OCI-LY7 (cell line): ENCODE results near the gene ATF6B. TPM values are rescaled to one million over a fixed set of nuclear protein-coding genes. Genes with fewer than 3 reads are reported as not detected.

Experiments used
- BruUV-seq: library from RNA; stranded (reverse); fragments of 400-500 nt; replicated peaks from 2 replicates; lab custom pipeline; 2021; lab: Mats Ljungman, UMichigan
- CTCF ChIA-PET: fragments of 300-600 bp; sonication (Branson Sonifier 250); formaldehyde crosslinking; loops from one replicate; lab custom pipeline; 2022; ENCODE audit warnings: antibody characterized with exemption; ENCODE audit not compliant: unreplicated experiment; lab: Charles Lee
- POLR2A ChIA-PET: fragments of 300-600 bp; sonication (Branson Sonifier 250); formaldehyde crosslinking; loops from one replicate; lab custom pipeline; 2022; ENCODE audit warnings: antibody characterized with exemption; lab: Charles Lee
- DNase-seq: peaks from one replicate; pipeline ENCODE4 v3.0.0-alpha.2; 2015; ENCODE audit warnings: low spot score
- H2AFZ ChIP-seq: fragments of 200-600 bp; sonication (generic), shearing (Covaris generic); 2 replicates; pipeline ENCODE4 v1.6.1; 2014; ENCODE audit warnings: mild to moderate bottlenecking, antibody characterized with exemption, low read length, moderate library complexity
- H3K27ac ChIP-seq: fragments of 200-600 bp; sonication (generic); 2 replicates; pipeline ENCODE4 v1.5.1; 2014; ENCODE audit warnings: mixed run types, low read depth, mild to moderate bottlenecking, moderate library complexity, low read length, inconsistent platforms; ENCODE audit not compliant: poor library complexity, severe bottlenecking
- H3K36me3 ChIP-seq: fragments of 200-600 bp; sonication (generic); 2 replicates; pipeline ENCODE4 v1.6.1; 2014; ENCODE audit warnings: mild to moderate bottlenecking, antibody characterized with exemption, low read length, moderate library complexity, mixed read lengths; ENCODE audit not compliant: insufficient read depth
- H3K4me1 ChIP-seq: fragments of 200-600 bp; sonication (generic); 2 replicates; pipeline ENCODE4 v1.5.1; 2014; ENCODE audit warnings: mild to moderate bottlenecking, low read length; ENCODE audit not compliant: insufficient read depth, poor library complexity, severe bottlenecking
- H3K4me2 ChIP-seq: fragments of 200-600 bp; sonication (generic); 2 replicates; pipeline ENCODE4 v1.6.1; 2014; ENCODE audit warnings: mild to moderate bottlenecking, low read length
- H3K4me3 ChIP-seq: fragments of 200-600 bp; sonication (generic); 2 replicates; pipeline ENCODE4 v1.5.1; 2014; ENCODE audit warnings: mild to moderate bottlenecking, low read depth, low read length; ENCODE audit not compliant: poor library complexity, severe bottlenecking
- H3K79me2 ChIP-seq: fragments of 200-600 bp; sonication (generic); 2 replicates; pipeline ENCODE4 v1.6.1; 2016; ENCODE audit warnings: low read depth, mild to moderate bottlenecking, low read length, moderate library complexity, mixed read lengths; ENCODE audit not compliant: insufficient read depth
- H3K9me2 ChIP-seq: fragments of 200-600 bp; sonication (generic); 2 replicates; pipeline ENCODE4 v1.6.1; 2016; ENCODE audit warnings: mild to moderate bottlenecking, low read length, mixed read lengths; ENCODE audit not compliant: insufficient read depth
- H3K9me3 ChIP-seq: fragments of 200-600 bp; sonication (generic); 2 replicates; pipeline ENCODE4 v1.6.1; 2014; ENCODE audit warnings: mild to moderate bottlenecking, mixed run types, low read length, mixed read lengths
- H4K20me1 ChIP-seq: fragments of 200-600 bp; sonication (generic); 2 replicates; pipeline ENCODE4 v1.6.1; 2014; ENCODE audit warnings: mild to moderate bottlenecking, antibody characterized with exemption, low read length, moderate library complexity, mixed read lengths; ENCODE audit not compliant: insufficient read depth
- CTCF ChIP-seq: fragments of 200-600 bp; sonication (generic); conservative IDR thresholded peaks from 2 replicates; pipeline ENCODE4 v1.5.1; 2014; ENCODE audit warnings: mild to moderate bottlenecking, antibody characterized with exemption, low read length, moderate library complexity, mixed read lengths
- EZH2phosphoT487 ChIP-seq: fragments of 200-600 bp; sonication (generic); IDR thresholded peaks from 2 replicates; pipeline ENCODE4 v1.6.1; 2018; ENCODE audit warnings: low read depth, borderline replicate concordance, mild to moderate bottlenecking, mixed run types, antibody characterized with exemption, low read length, moderate library complexity, mixed read lengths
- intact Hi-C: fragments of 100-400 bp; cut with micrococcal nuclease; formaldehyde crosslinking; loops from one replicate; pipeline ENCODE4 v1.10.0; 2022; ENCODE audit not compliant: unreplicated experiment
- total RNA-seq, 2 experiments: library from RNA; depleted of rRNA in 1 of 2; stranded (reverse); fragments of >200 nt in 1 of 2; shearing (Covaris generic) in 1 of 2; gene quantifications; 2 replicates each; pipeline ENCODE4 v1.2.3, GENCODE V29; 2014 to 2022

The ATF6B gene
- total RNA-seq, 2 experiments from 2014 or later: 57.7 to 122 TPM

- CTCF ChIA-PET: no interaction called here
- H3K4me2 ChIP-seq: no peak overlapping the region
- BruUV-seq: no TSS peak
- H3K79me2 ChIP-seq: no peaks in the 10 kb centered on the region
- peaks cover 81% of the 10 kb centered on the region for H3K36me3 ChIP-seq
- POLR2A ChIA-PET: no interaction called here
- no peak for TF ChIP-seq CTCF
- TF ChIP-seq EZH2phosphoT487: no peak
- H2AFZ ChIP-seq: no peak overlapping the region
- no peaks in the 10 kb centered on the region for H3K9me2 ChIP-seq
- no peak for DNase-seq
- peaks cover 5% of the 10 kb centered on the region for H3K4me1 ChIP-seq
- no peak overlapping the region for H3K4me3 ChIP-seq
- H4K20me1 ChIP-seq: no peaks in the 10 kb centered on the region
- no peak overlapping the region for H3K27ac ChIP-seq
- H3K9me3 ChIP-seq: no peaks in the 10 kb centered on the region
- intact Hi-C loops: no loop called here
These were observed 7.4 kb downstream of the ATF6B start for GRCh38 chr6:32120573-32121059.

GRCh38 chr6:32118782-32119628 lies 9.0 kb downstream of the ATF6B start:
- H3K4me3 ChIP-seq: no peak overlapping the region
- H3K36me3 ChIP-seq: peaks cover 80% of the 10 kb centered on the region
- no TSS peak for BruUV-seq
- H3K27ac ChIP-seq: no peak overlapping the region
- peak; percentile 82 for DNase-seq
- peaks cover 5% of the 10 kb centered on the region for H3K4me1 ChIP-seq
- ChIA-PET CTCF (interaction anchor here (1.8 kb wide), 1 partner anchor 9 kb away, joined by 7 read pairs; the partner anchor contains the start of gene ATF6B), POLR2A (no interaction called here)
- no peaks in the 10 kb centered on the region for H3K9me3 ChIP-seq
- TF ChIP-seq CTCF (peak; percentile 90), EZH2phosphoT487 (no peak)
- no peak overlapping the region for H2AFZ ChIP-seq
- H4K20me1 ChIP-seq: no peaks in the 10 kb centered on the region
- intact Hi-C loops: loop anchor here (1.0 to 2.0 kb wide), 2 partner anchors 35 to 76 kb away; partner anchors contain the start of gene PPT2
- no peaks in the 10 kb centered on the region for H3K9me2 ChIP-seq
- peak overlapping the region; percentile 22; the same call in 1 of the 2 replicates for H3K4me2 ChIP-seq
- H3K79me2 ChIP-seq: no peaks in the 10 kb centered on the region

GRCh38 chr6:32117461-32117860 lies 10.6 kb downstream of the ATF6B start:
- TF ChIP-seq EZH2phosphoT487: no peak
- TF ChIP-seq CTCF: no peak
- peaks cover 67% of the 10 kb centered on the region for H3K36me3 ChIP-seq
- DNase-seq: no peak
- ChIA-PET CTCF (no interaction called here), POLR2A (interaction anchor here (0.5 kb wide), 1 partner anchor 43 kb away, joined by 3 read pairs; no protein-coding TSS in a partner anchor)
- no peak overlapping the region for H3K4me3 ChIP-seq
- H2AFZ ChIP-seq: no peak overlapping the region
- no peak overlapping the region for H3K27ac ChIP-seq
- H3K9me3 ChIP-seq: no peaks in the 10 kb centered on the region
- no peaks in the 10 kb centered on the region for H3K9me2 ChIP-seq
- intact Hi-C loops: no loop called here
- no TSS peak for BruUV-seq
- no peaks in the 10 kb centered on the region for H3K79me2 ChIP-seq
- H3K4me1 ChIP-seq: peaks cover 5% of the 10 kb centered on the region
- no peaks in the 10 kb centered on the region for H4K20me1 ChIP-seq
- no peak overlapping the region for H3K4me2 ChIP-seq
